Loucy (cell line): ENCODE measurements around the gene NBEA.

Experiments
- H2AFZ ChIP-seq: fragments of 200-600 bp; sonication (generic); 2 replicates; pipeline ENCODE4 v1.6.0; 2016; ENCODE audit warnings: antibody characterized with exemption, mild to moderate bottlenecking, low read length, moderate library complexity
- H3F3A ChIP-seq: fragments of 200-600 bp; 2 replicates; pipeline ENCODE4 v1.6.0; 2016; ENCODE audit warnings: antibody characterized with exemption, low read depth, mild to moderate bottlenecking
- H3K27me3 ChIP-seq: fragments of 200-600 bp; sonication (generic); 2 replicates; pipeline ENCODE4 v1.6.1; 2014; ENCODE audit warnings: low read length, mild to moderate bottlenecking; ENCODE audit not compliant: insufficient read depth, poor library complexity, severe bottlenecking
- H3K36me3 ChIP-seq: fragments of 200-600 bp; sonication (generic); 2 replicates; pipeline ENCODE4 v1.6.1; 2016; ENCODE audit warnings: low read length; ENCODE audit not compliant: insufficient read depth
- H3K4me1 ChIP-seq: fragments of 200-600 bp; sonication (generic); 2 replicates; pipeline ENCODE4 v1.5.1; 2014; ENCODE audit warnings: low read length, mild to moderate bottlenecking; ENCODE audit not compliant: insufficient read depth, poor library complexity, severe bottlenecking
- H3K4me2 ChIP-seq: fragments of 200-600 bp; sonication (generic); 2 replicates; pipeline ENCODE4 v1.6.0; 2014; ENCODE audit warnings: antibody characterized with exemption, low read length, low read depth, mild to moderate bottlenecking; ENCODE audit not compliant: poor library complexity, severe bottlenecking
- H3K4me3 ChIP-seq: fragments of 200-600 bp; sonication (generic); 2 replicates; pipeline ENCODE4 v1.5.1; 2014; ENCODE audit warnings: low read length, mild to moderate bottlenecking, mixed read lengths; ENCODE audit not compliant: poor library complexity, severe bottlenecking
- H3K79me2 ChIP-seq: fragments of 200-600 bp; sonication (generic); 2 replicates; pipeline ENCODE4 v1.6.1; 2014; ENCODE audit warnings: low read length; ENCODE audit not compliant: insufficient read depth
- H3K9ac ChIP-seq: fragments of 200-600 bp; sonication (generic); 2 replicates; pipeline ENCODE4 v1.6.0; 2014; ENCODE audit warnings: mild to moderate bottlenecking, low read depth, low read length, moderate library complexity; ENCODE audit not compliant: poor library complexity, severe bottlenecking
- H3K9me2 ChIP-seq: fragments of 200-600 bp; sonication (generic); replicated peaks from 2 replicates; pipeline ENCODE4 v1.6.1; 2016; ENCODE audit warnings: low read depth, low read length, mixed read lengths
- H3K9me3 ChIP-seq: fragments of 200-600 bp; sonication (generic); 2 replicates; pipeline ENCODE4 v1.6.1; 2014; ENCODE audit warnings: mild to moderate bottlenecking, antibody characterized with exemption, low read length, low read depth; ENCODE audit not compliant: insufficient read depth
- H4K20me1 ChIP-seq: fragments of 200-600 bp; sonication (generic); 2 replicates; pipeline ENCODE4 v1.6.0; 2014; ENCODE audit warnings: antibody characterized with exemption, low read length, mild to moderate bottlenecking; ENCODE audit not compliant: insufficient read depth, poor library complexity, severe bottlenecking
- CTCF ChIP-seq: fragments of 200-600 bp; sonication (generic); conservative IDR thresholded peaks from 2 replicates; pipeline ENCODE4 v1.5.1; 2014; ENCODE audit warnings: mild to moderate bottlenecking, antibody characterized with exemption, low read length
- EZH2phosphoT487 ChIP-seq: fragments of 200-600 bp; IDR thresholded peaks from 2 replicates; pipeline ENCODE4 v1.6.1; 2018; ENCODE audit warnings: antibody characterized with exemption, mild to moderate bottlenecking, moderate library complexity, borderline replicate concordance

NBEA gene

GRCh38 chr13:35216131-35216530 is 274.1 kb downstream of the NBEA start:
- TF ChIP-seq EZH2phosphoT487 (no peak), CTCF (no peak)
- Histone ChIP-seq H3K4me2 (no peak overlapping the region), H3K9me3 (no peaks in the 10 kb centered on the region), H3K4me1 (no peaks in the 10 kb centered on the region), H3K4me3 (no peak overlapping the region), H3K9ac (no peak overlapping the region), H3F3A (no peaks in the 10 kb centered on the region), H3K36me3 (no peaks in the 10 kb centered on the region), H3K79me2 (no peaks in the 10 kb centered on the region), H4K20me1 (no peaks in the 10 kb centered on the region), H3K27me3 (no peaks in the 10 kb centered on the region), H3K9me2 (no peaks in the 10 kb centered on the region), H2AFZ (no peak overlapping the region)

- H3K79me2 ChIP-seq = no peaks in the 10 kb centered on the region
- H3K4me2 ChIP-seq = no peak overlapping the region
- H3K4me1 ChIP-seq = no peaks in the 10 kb centered on the region
- H3K4me3 ChIP-seq = no peak overlapping the region
- no peak for TF ChIP-seq CTCF
- TF ChIP-seq EZH2phosphoT487 = no peak
- H2AFZ ChIP-seq = no peak overlapping the region
- H3F3A ChIP-seq = no peaks in the 10 kb centered on the region
- no peaks in the 10 kb centered on the region for H3K36me3 ChIP-seq
- H4K20me1 ChIP-seq = no peaks in the 10 kb centered on the region
- H3K27me3 ChIP-seq = no peaks in the 10 kb centered on the region
- no peak overlapping the region for H3K9ac ChIP-seq
- H3K9me2 ChIP-seq = no peaks in the 10 kb centered on the region
- no peaks in the 10 kb centered on the region for H3K9me3 ChIP-seq
Observed at GRCh38 chr13:35219021-35219420, 277.0 kb downstream of the NBEA start.

GRCh38 chr13:35225159-35225558 is 283.1 kb downstream of the NBEA start:
- Histone ChIP-seq H3K9ac (no peak overlapping the region), H3K36me3 (no peaks in the 10 kb centered on the region)
- no peak for TF ChIP-seq EZH2phosphoT487
- TF ChIP-seq CTCF = no peak

More at GRCh38 chr13:35225159-35225558, 283.1 kb downstream of the NBEA start:
- no peaks in the 10 kb centered on the region for H3F3A ChIP-seq
- no peaks in the 10 kb centered on the region for H4K20me1 ChIP-seq
- no peaks in the 10 kb centered on the region for H3K79me2 ChIP-seq
- H3K4me2 ChIP-seq = no peak overlapping the region
- H3K9me3 ChIP-seq = no peaks in the 10 kb centered on the region
- H3K4me3 ChIP-seq = no peak overlapping the region
- no peaks in the 10 kb centered on the region for H3K9me2 ChIP-seq
- H3K4me1 ChIP-seq = no peaks in the 10 kb centered on the region
- H2AFZ ChIP-seq = no peak overlapping the region
- H3K27me3 ChIP-seq = no peaks in the 10 kb centered on the region
